ENCODE results near the gene SPOP. TPM values are rescaled to one million over a fixed set of nuclear protein-coding genes. Genes with fewer than 3 reads are reported as not detected.

Gene SPOP
- total and polyA plus RNA-seq, 2 of the 4 experiments (the other 2 are of a cell fraction), result 24.9 to 47.5 TPM

- Histone ChIP-seq H4K91ac (ENCODE audit: insufficient read depth, low read depth, low read length) (no peak overlapping the region), H3K27ac (ENCODE audit: insufficient read depth, low read length) (no peak overlapping the region), H3K36me3 (ENCODE audit: control insufficient read depth, insufficient read depth, low read length) (peaks cover 4% of the 10 kb centered on the region; the same call in 1 of the 2 replicates), H3K14ac (replicated peaks; ENCODE audit: low read depth, low read length) (no peak overlapping the region), H3K79me1 (ENCODE audit: low read depth in 1 of 2, low read length in 2 of 2) (no peaks in the 10 kb centered on the region), H2BK20ac (ENCODE audit: low read depth, low read length) (no peak overlapping the region), H3K27me3 (ENCODE audit: control insufficient read depth, insufficient read depth, low read length) (peaks cover 4% of the 10 kb centered on the region), H2AFZ (replicated peaks; ENCODE audit: low read length, poor library complexity) (peak overlapping the region; percentile 74), H3K56ac (ENCODE audit: extremely low read depth, insufficient read depth, low read length) (no peak overlapping the region), H3K9ac (ENCODE audit: low read depth, low read length) (no peak overlapping the region), H3K9me1 (ENCODE audit: insufficient read depth, low read length) (no peaks in the 10 kb centered on the region), H2AK5ac (ENCODE audit: low read depth, low read length) (no peak overlapping the region), H3K4me1 (ENCODE audit: control insufficient read depth, insufficient read depth, low read length) (no peaks in the 10 kb centered on the region), H3K4me2 (ENCODE audit: low read depth, low read length) (no peak overlapping the region), H4K20me1 (ENCODE audit: insufficient read depth, low read length) (no peaks in the 10 kb centered on the region), H3K23ac (ENCODE audit: low read depth, low read length) (no peak overlapping the region), H3K9me3 (ENCODE audit: control insufficient read depth, insufficient read depth, low read length) (no peaks in the 10 kb centered on the region), H2AK9ac (replicated peaks; ENCODE audit: low read depth, low read length, poor library complexity) (peak overlapping the region; percentile 58), H4K5ac (ENCODE audit: low read depth, low read length) (no peak overlapping the region), H2BK120ac (ENCODE audit: low read depth, low read length) (no peak overlapping the region), H3K4ac (ENCODE audit: low read depth, low read length) (no peak overlapping the region), H4K8ac (ENCODE audit: low read depth in 2 of 2, low read length in 2 of 2) (no peak overlapping the region), H3K4me3 (ENCODE audit: insufficient read depth, low read depth, low read length) (no peak overlapping the region), H2BK5ac (ENCODE audit: low read depth, low read length, poor library complexity, severe bottlenecking) (no peak overlapping the region), H2BK15ac (ENCODE audit: low read depth, low read length) (no peak overlapping the region), H3K18ac (ENCODE audit: low read depth, low read length) (no peak overlapping the region)
- BruUV-seq (replicated peaks), result no TSS peak
- DNase-seq (no peak), ATAC-seq (ENCODE audit: low read depth) (peak; percentile 79)
- in situ Hi-C loops (cut with MboI; ENCODE audit: low sequenced_read_pairs), result loop anchor here (5.0 kb wide), 1 partner anchor 123 kb away; no protein-coding TSS in a partner anchor
- CTCF ChIA-PET, result interaction anchor here (0.8 to 3.1 kb wide), 5 partner anchors 121 to 138 kb away, joined by 3 to 16 read pairs (median 4); no protein-coding TSS in a partner anchor
- dilution Hi-C loops (cut with HindIII; ENCODE audit: low sequenced_read_pairs, unreplicated experiment), result no loop called here
- intact Hi-C loops (cut with micrococcal nuclease), result loop anchor here (1.0 kb wide), 1 partner anchor 127 kb away; no protein-coding TSS in a partner anchor
- WGBS, 2 experiments (ENCODE audit: extremely low coverage in 2 of 2, insufficient read length in 1 of 2), result 0% methylated on average over 1 of the region's 16 CpGs; no CpG with 5 or more reads in 1 of the 2 experiments
- POLR2A ChIA-PET (ENCODE audit: unreplicated experiment), result no interaction called here
- no peak for TF ChIP-seq NFE2L2 (IDR thresholded peaks at IDR 0.05; ENCODE audit: low read depth, low read length)
- TF ChIP-seq CTCF (conservative IDR thresholded peaks at IDR 0.05; ENCODE audit: low read depth, low read length), result peak; percentile 95
- peak; percentile 93 for TF ChIP-seq RAD21 (IDR thresholded peaks at IDR 0.05; ENCODE audit: low read length)
- peak; percentile 97 for TF ChIP-seq SMC3 (IDR thresholded peaks at IDR 0.05; ENCODE audit: low read depth, low read length)
Observed at GRCh38 chr17:49694847-49695697, 17.2 kb upstream of the SPOP start.
